Measurements from ENCODE around the gene EVI2B. TPM values are rescaled to one million over a fixed set of nuclear protein-coding genes. Genes with fewer than 3 reads are reported as not detected.

The EVI2B gene
- total RNA-seq, 1 donor, result under 0.01 TPM

DNA sequence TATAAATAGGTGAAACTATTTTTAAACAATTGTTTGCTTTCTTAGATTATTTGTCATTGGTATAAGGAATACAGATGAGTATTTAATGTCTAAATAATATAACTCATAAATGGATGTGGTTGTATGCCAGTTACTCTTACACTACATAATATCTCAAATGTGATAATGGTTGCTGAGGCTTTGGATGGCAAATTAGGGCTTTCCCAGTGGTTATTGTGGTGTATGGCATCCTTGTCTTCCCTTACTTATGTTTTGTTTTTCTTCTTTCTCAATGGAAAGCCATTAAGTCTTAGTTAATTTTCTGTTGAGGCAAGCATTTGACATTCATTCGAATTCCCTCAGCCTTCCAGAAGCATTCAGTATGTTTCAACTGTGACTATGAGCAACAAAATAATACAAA, 27.3 kb downstream of the EVI2B start:
- TF ChIP-seq, protein P1, sequence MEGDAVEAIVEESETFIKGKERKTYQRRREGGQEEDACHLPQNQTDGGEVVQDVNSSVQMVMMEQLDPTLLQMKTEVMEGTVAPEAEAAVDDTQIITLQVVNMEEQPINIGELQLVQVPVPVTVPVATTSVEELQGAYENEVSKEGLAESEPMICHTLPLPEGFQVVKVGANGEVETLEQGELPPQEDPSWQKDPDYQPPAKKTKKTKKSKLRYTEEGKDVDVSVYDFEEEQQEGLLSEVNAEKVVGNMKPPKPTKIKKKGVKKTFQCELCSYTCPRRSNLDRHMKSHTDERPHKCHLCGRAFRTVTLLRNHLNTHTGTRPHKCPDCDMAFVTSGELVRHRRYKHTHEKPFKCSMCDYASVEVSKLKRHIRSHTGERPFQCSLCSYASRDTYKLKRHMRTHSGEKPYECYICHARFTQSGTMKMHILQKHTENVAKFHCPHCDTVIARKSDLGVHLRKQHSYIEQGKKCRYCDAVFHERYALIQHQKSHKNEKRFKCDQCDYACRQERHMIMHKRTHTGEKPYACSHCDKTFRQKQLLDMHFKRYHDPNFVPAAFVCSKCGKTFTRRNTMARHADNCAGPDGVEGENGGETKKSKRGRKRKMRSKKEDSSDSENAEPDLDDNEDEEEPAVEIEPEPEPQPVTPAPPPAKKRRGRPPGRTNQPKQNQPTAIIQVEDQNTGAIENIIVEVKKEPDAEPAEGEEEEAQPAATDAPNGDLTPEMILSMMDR (IDR thresholded peaks at IDR 0.05; ENCODE audit: insufficient read depth, low read depth, low read length), result no peak
- H3K4me3 ChIP-seq (ENCODE audit: low read depth, low read length), result no peak overlapping the region
- DNase-seq (ENCODE audit: low read depth), result no peak

- DNase-seq (ENCODE audit: low read depth), result peak; percentile 31
Observed at GRCh38 chr17:31283841-31284240, 30.0 kb downstream of the EVI2B start.

DNA sequence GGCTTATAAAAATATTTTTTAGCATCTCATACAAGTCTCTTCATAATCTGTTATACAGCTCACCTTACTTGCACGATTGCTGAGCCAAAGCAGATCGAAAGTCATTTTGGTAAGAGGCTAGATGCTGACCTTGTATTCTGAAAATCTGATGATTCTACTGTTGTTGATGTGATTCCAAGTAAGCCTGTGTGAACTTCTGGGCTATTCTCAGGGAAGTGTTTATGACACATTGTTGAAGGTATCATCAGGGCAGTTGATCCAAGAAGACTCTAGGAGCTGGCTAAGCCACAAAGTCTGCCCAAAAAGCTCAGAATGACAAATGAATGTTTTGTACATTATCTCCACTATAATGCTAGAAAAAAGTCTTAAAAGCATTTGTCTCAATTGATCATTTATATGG, 32.8 kb downstream of the EVI2B start:
- TF ChIP-seq, protein P1 (IDR thresholded peaks at IDR 0.05; ENCODE audit: insufficient read depth, low read depth, low read length), result no peak
- DNase-seq (ENCODE audit: low read depth), result no peak
- H3K4me3 ChIP-seq (ENCODE audit: low read depth, low read length), result no peak overlapping the region

More at GRCh38 chr17:31283841-31284240, 30.0 kb downstream of the EVI2B start:
- TF ChIP-seq, protein P1 (IDR thresholded peaks at IDR 0.05; ENCODE audit: insufficient read depth, low read depth, low read length), result no peak
- H3K4me3 ChIP-seq (ENCODE audit: low read depth, low read length), result no peak overlapping the region

DNA sequence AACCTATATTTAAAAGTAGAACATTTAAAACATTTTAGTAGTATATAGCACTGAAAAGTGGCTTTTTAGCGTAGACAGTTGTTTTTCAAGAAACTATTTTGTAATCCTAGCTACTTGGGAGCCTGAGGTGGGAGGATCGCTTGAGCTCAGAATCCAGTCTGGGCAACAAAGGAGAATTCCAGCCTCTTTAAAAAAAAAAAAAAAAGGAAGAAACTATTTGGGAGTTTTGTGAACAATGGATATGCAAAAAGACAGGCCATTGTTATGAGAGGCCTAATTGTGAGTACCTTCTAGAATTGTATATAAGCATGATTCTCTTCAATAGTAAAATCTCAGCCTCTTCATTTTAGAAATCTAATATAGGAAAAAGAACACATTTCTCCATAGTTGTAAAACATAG, 34.5 kb downstream of the EVI2B start:
- TF ChIP-seq, protein P1 (IDR thresholded peaks at IDR 0.05; ENCODE audit: insufficient read depth, low read depth, low read length), result no peak
- DNase-seq (ENCODE audit: low read depth), result no peak
- H3K4me3 ChIP-seq (ENCODE audit: low read depth, low read length), result no peak overlapping the region

GRCh38 chr17:31275116-31275515, 38.7 kb downstream of the EVI2B start:
- no peak for DNase-seq (ENCODE audit: low read depth)
- H3K4me3 ChIP-seq (ENCODE audit: low read depth, low read length), result no peak overlapping the region
- TF ChIP-seq, protein P1 (IDR thresholded peaks at IDR 0.05; ENCODE audit: insufficient read depth, low read depth, low read length), result no peak

DNA sequence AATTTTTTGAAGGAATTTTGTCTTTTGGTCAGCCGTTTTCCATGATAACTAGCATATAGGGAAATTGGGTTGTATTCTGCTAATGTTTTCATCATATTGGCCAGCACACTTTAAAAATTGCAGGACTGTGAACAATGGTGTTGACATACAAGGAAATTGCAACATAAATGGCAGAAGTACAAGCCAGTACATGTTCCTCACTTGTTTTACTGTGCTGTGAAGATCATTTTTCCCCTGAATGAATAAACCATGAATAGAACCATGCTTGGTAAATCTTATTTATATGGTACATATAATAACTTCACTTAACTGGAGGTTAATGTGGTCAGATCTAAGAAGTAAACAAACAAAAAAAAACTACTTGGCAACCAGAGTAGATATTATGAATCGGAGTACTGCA, 39.6 kb downstream of the EVI2B start:
- DNase-seq (ENCODE audit: low read depth), result peak; percentile 84
- TF ChIP-seq, protein P1 (IDR thresholded peaks at IDR 0.05; ENCODE audit: insufficient read depth, low read depth, low read length), result no peak
- no peak overlapping the region for H3K4me3 ChIP-seq (ENCODE audit: low read depth, low read length)

GRCh38 chr17:31273516-31273915, 40.3 kb downstream of the EVI2B start:
- TF ChIP-seq, protein P1 (IDR thresholded peaks at IDR 0.05; ENCODE audit: insufficient read depth, low read depth, low read length), result no peak
- no peak for DNase-seq (ENCODE audit: low read depth)
- no peak overlapping the region for H3K4me3 ChIP-seq (ENCODE audit: low read depth, low read length)
